K562 (cell line): ENCODE measurements around the gene PCCB. TPM values are rescaled to one million over a fixed set of nuclear protein-coding genes. Genes with fewer than 3 reads are reported as not detected.

ENCODE experiments used
- ATAC-seq: fragments of 200-7000 bp; cut with Tn5 transposase; 3 replicates; pipeline ENCODE4 v1.9.1; 2020; ENCODE audit warnings: moderate library complexity
- BruUV-seq: library from RNA; stranded (reverse); fragments of 400-500 nt; replicated peaks from 2 replicates; lab custom pipeline; 2021; lab: Mats Ljungman, UMichigan
- CTCF ChIA-PET: fragments of 300-600 bp; formaldehyde crosslinking; extraction: SDS; loops from one replicate; lab custom pipeline; 2021; ENCODE audit warnings: low intra/inter-chr PET ratio; lab: Yijun Ruan, JAX
- POLR2A ChIA-PET: fragments of 300-600, 350-650 bp; sonication (Branson Sonifier 250); formaldehyde crosslinking; extraction: SDS; loops from one replicate; lab custom pipeline; 2021; ENCODE audit warnings: antibody characterized with exemption, inconsistent platforms; lab: Yijun Ruan, JAX
- DNase-seq, 4 experiments: peaks; one replicate each; pipeline versions ENCODE4 v3.0.0 to v3.0.0-alpha.2; 2011 to 2018; ENCODE audit warnings: low spot score in 3 of 4, mixed read lengths in 3 of 4; ENCODE audit errors: extremely low read depth in 1 of 4
- FAIRE-seq: peaks from 2 replicates; lab custom pipeline; 2011; peaks lifted over from hg19 to GRCh38; lab: Jason Lieb, UNC
- H2AFZ ChIP-seq: 2 replicates; pipeline ENCODE4 v1.6.0; 2011; ENCODE audit warnings: low read depth, low read length, control low read depth, inconsistent platforms
- H3K27ac ChIP-seq: fragments of 200-600 bp; 3 replicates; pipeline ENCODE4 v1.8.0; 2011; ENCODE audit warnings: low read depth, mild to moderate bottlenecking, control low read depth, inconsistent platforms, low read length, moderate library complexity, mixed read lengths; ENCODE audit errors: extremely low read depth
- H3K27me3 ChIP-seq, 2 experiments: fragments of 300-600 bp in 1 of 2; 2 replicates in 1 of 2; 3 replicates in 1 of 2; pipeline versions ENCODE4 v1.6.0 to v1.8.0; 2011; ENCODE audit warnings: inconsistent platforms in 2 of 2, low read length in 2 of 2, mild to moderate bottlenecking in 1 of 2, mixed read lengths in 1 of 2, moderate library complexity in 1 of 2; ENCODE audit not compliant: control insufficient read depth in 2 of 2, insufficient read depth in 2 of 2
- H3K36me3 ChIP-seq: fragments of 300-600 bp; 3 replicates; pipeline ENCODE4 v1.8.0; 2011; ENCODE audit warnings: mild to moderate bottlenecking, low read length, inconsistent platforms; ENCODE audit not compliant: control insufficient read depth, insufficient read depth
- H3K4me1 ChIP-seq, 2 experiments: fragments of 200-600 bp in 1 of 2; replicated peaks in 1 of 2; 2 replicates in 1 of 2; 3 replicates in 1 of 2; pipeline versions ENCODE4 v1.5.1 to v1.8.0; 2011; ENCODE audit warnings: inconsistent platforms in 2 of 2, low read length in 2 of 2, mild to moderate bottlenecking in 1 of 2, mixed read lengths in 1 of 2, moderate library complexity in 1 of 2; ENCODE audit not compliant: control insufficient read depth in 2 of 2, insufficient read depth in 2 of 2
- H3K4me2 ChIP-seq: 2 replicates; pipeline ENCODE4 v1.6.1; 2011; ENCODE audit warnings: low read length, control low read depth, inconsistent platforms, mixed read lengths; ENCODE audit not compliant: insufficient read depth
- H3K4me3 ChIP-seq: fragments of 200-600 bp; sonication (generic), shearing (Covaris generic); 2 replicates; pipeline ENCODE4 v1.5.1; 2016; ENCODE audit warnings: control low read depth, inconsistent platforms
- H3K79me2 ChIP-seq: fragments of 200-600 bp; 3 replicates; pipeline ENCODE4 v1.8.0; 2011; ENCODE audit warnings: low read length, inconsistent platforms; ENCODE audit not compliant: control insufficient read depth, insufficient read depth
- H3K9ac ChIP-seq, 2 experiments: 2 replicates each; pipeline versions ENCODE4 v1.6.0 to v1.6.1; 2011; ENCODE audit warnings: low read depth in 2 of 2, low read length in 2 of 2, control low read depth in 1 of 2, inconsistent platforms in 1 of 2, mild to moderate bottlenecking in 1 of 2, mixed read lengths in 1 of 2; ENCODE audit not compliant: insufficient read depth in 1 of 2
- H3K9me1 ChIP-seq: one replicate; pipeline ENCODE4 v1.6.0; 2011; ENCODE audit warnings: inconsistent platforms, mild to moderate bottlenecking, low read length, moderate library complexity; ENCODE audit not compliant: control insufficient read depth, insufficient read depth
- H3K9me3 ChIP-seq: replicated peaks from 2 replicates; pipeline ENCODE4 v1.5.1; 2011; ENCODE audit warnings: low read depth, low read length, inconsistent platforms; ENCODE audit not compliant: control insufficient read depth, insufficient read depth
- H4K20me1 ChIP-seq: replicated peaks from 2 replicates; pipeline ENCODE4 v1.6.1; 2011; ENCODE audit warnings: low read length, inconsistent platforms, mixed read lengths; ENCODE audit not compliant: control insufficient read depth, insufficient read depth
- BDP1 ChIP-seq: IDR thresholded peaks from 3 replicates; pipeline ENCODE4 v1.6.1; 2011; ENCODE audit not compliant: insufficient read length, insufficient read depth
- MAFF ChIP-seq: IDR thresholded peaks from 2 replicates; pipeline ENCODE4 v1.6.1; 2012; ENCODE audit warnings: low read length, improper control_type of control experiment
- XRCC5 ChIP-seq: fragments of 200-400 bp; formaldehyde crosslinking; IDR thresholded peaks from 2 replicates; pipeline ENCODE4 v1.6.1; 2017; ENCODE audit warnings: low read depth, mild to moderate bottlenecking, low read length
- ZNF212 ChIP-seq: fragments of 450-650 bp; formaldehyde crosslinking; IDR thresholded peaks from 2 replicates; pipeline ENCODE4 v1.4.0; 2020; ENCODE audit warnings: mild to moderate bottlenecking
- ZNF311 ChIP-seq: fragments of 250-450 bp; sonication (Bioruptor Pico); IDR thresholded peaks from 2 replicates; pipeline ENCODE4 v1.4.0; 2020; ENCODE audit warnings: mild to moderate bottlenecking, moderate library complexity
- WGBS: fragments of 100-300 bp; shearing (Covaris generic); methylation state at CpG from one replicate; pipeline ENCODE4 v1.1.6; 2016; ENCODE audit warnings: low coverage, mixed read lengths; ENCODE audit not compliant: insufficient coverage; ENCODE audit errors: missing lambda C conversion rate; 5-methylcytosine and 5-hydroxymethylcytosine counted together
- in situ Hi-C: fragments of 300-500 bp; cut with MboI; formaldehyde crosslinking; loops from 4 replicates; pipeline ENCODE4 v1.15.0; 2018; ENCODE audit warnings: inconsistent platforms, mixed read lengths
- intact Hi-C: fragments of 100-400 bp; cut with micrococcal nuclease; formaldehyde crosslinking; loops from 2 replicates; pipeline ENCODE4 v1.14.2; 2022
- polyA plus RNA-seq, 8 experiments: library from polyadenylated mRNA; depleted of rRNA in 4 of 8; stranded (reverse) in 5 of 8; unstranded in 3 of 8; fragments of >200 nt; fragmentation: Nextera tagmentation in 2 of 8; fragmentation: Illumina TruSeq in 1 of 8; extraction: Ambion mirVana in 2 of 8; extraction: Trizol in 1 of 8; gene quantifications; 2 replicates each; pipeline versions ENCODE4 v1.2.1 to v1.2.3, GENCODE V29; 2011 to 2014; ENCODE audit warnings: inconsistent platforms in 1 of 8, missing spikeins in 1 of 8
- total RNA-seq, 7 experiments: library from RNA; depleted of rRNA in 6 of 7; stranded (reverse); fragments of >200 nt in 6 of 7; fragmentation: Illumina TruSeq in 2 of 7; extraction: Trizol in 2 of 7; gene quantifications; 2 replicates each; pipeline versions ENCODE4 v1.2.1 to v1.2.3, GENCODE V29; 2011 to 2021; ENCODE audit warnings: low replicate concordance in 1 of 7
- TF ChIP-seq, protein P1 (sequence below): sonication (generic); formaldehyde crosslinking; IDR thresholded peaks from 2 replicates; pipeline ENCODE4 v1.9.0; 2022; ENCODE audit warnings: mild to moderate bottlenecking, missing genetic modification reagents
- TF ChIP-seq, protein P2 (sequence below): fragments of 450-650 bp; IDR thresholded peaks from 2 replicates; pipeline ENCODE4 v1.6.1; 2017; ENCODE audit warnings: antibody characterized with exemption, mild to moderate bottlenecking
- TF ChIP-seq, protein P3 (sequence below), 2 experiments: fragments of 450-650 bp in 1 of 2; IDR thresholded peaks; 2 replicates each; pipeline ENCODE4 v1.6.1; 2011 to 2017; ENCODE audit warnings: low read depth in 2 of 2, antibody characterized with exemption in 1 of 2, borderline replicate concordance in 1 of 2, low read length in 1 of 2, mild to moderate bottlenecking in 1 of 2, mixed read lengths in 1 of 2; ENCODE audit not compliant: control insufficient read depth in 1 of 2

The PCCB gene
- total and polyA plus RNA-seq, 9 of the 15 experiments (the other 6 are each of a cell fraction or from before 2014, with no cell fraction given), result 69.5 to 173 (median 92.8) TPM

DNA sequence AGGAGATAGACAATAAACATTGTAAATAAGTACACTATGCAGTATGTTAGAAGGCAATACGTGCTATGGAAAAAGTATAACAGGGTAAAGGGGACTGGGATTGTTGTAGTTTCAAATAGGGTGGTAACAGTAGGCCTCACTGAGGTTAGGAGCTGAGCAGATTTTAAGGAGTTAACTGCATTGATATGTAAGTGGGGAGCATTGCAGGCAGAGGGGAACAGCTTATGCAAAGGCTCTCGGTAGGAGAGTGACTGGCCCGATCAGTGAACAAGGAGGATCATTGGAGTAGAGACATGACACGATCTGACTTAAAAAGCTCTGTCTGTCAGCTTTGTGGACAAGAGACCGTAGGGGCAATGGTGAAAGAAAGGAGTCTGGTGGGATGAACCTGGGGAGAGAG, 46.8 kb downstream of the PCCB start:
- FAIRE-seq (no peak), DNase-seq (no peak), ATAC-seq (no peak)
- Histone ChIP-seq H3K9me3 (no peaks in the 10 kb centered on the region), H3K27ac (no peak overlapping the region), H3K9ac (no peak overlapping the region), H3K4me1 (no peaks in the 10 kb centered on the region), H2AFZ (no peak overlapping the region), H4K20me1 (no peaks in the 10 kb centered on the region), H3K9me1 (no peaks in the 10 kb centered on the region), H3K4me2 (no peak overlapping the region), H3K79me2 (no peaks in the 10 kb centered on the region), H3K4me3 (no peak overlapping the region), H3K36me3 (peaks cover 89% of the 10 kb centered on the region), H3K27me3 (no peaks in the 10 kb centered on the region)
- no TSS peak for BruUV-seq
- intact Hi-C loops (no loop called here), in situ Hi-C loops (no loop called here)
- TF ChIP-seq ZNF212 (CRISPR knock-in tag) (no peak), BDP1 (no peak)
- CTCF ChIA-PET, result no interaction called here
- 93% methylated on average over 5 of the region's 5 CpGs for WGBS
- POLR2A ChIA-PET, result interaction anchor here (0.7 kb wide), 1 partner anchor 25 kb away, joined by 3 read pairs; no protein-coding TSS in a partner anchor

DNA sequence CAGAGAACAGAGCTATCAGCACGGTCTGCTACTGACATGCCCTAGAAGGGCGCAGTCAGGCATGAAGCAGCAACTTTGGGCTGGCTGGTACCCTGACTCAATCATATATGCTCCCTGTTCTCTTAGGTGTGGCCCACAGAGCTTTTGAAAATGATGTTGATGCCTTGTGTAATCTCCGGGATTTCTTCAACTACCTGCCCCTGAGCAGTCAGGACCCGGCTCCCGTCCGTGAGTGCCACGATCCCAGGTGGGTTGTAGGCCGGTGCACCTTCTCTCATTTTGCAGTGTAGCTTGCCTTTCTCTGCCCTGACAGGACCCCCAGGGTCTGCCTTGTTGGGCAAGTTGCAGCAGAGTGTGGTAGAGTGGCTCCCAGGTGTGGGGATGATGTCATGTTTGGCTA, 47.7 kb downstream of the PCCB start:
- no TSS peak for BruUV-seq
- H3K9ac ChIP-seq, result no peak overlapping the region
- WGBS, result 98% methylated on average over 8 of the region's 8 CpGs
- H3K9me3 ChIP-seq, result no peaks in the 10 kb centered on the region
- H2AFZ ChIP-seq, result no peak overlapping the region
- intact Hi-C loops, result no loop called here
- peaks cover 84% of the 10 kb centered on the region for H3K36me3 ChIP-seq
- no peak overlapping the region for H3K27ac ChIP-seq
- no peaks in the 10 kb centered on the region for H4K20me1 ChIP-seq
- in situ Hi-C loops, result no loop called here
- no peaks in the 10 kb centered on the region for H3K9me1 ChIP-seq
- POLR2A ChIA-PET, result no interaction called here
- H3K4me1 ChIP-seq, result no peaks in the 10 kb centered on the region
- DNase-seq, result no peak
- H3K4me2 ChIP-seq, result no peak overlapping the region
- no peak overlapping the region for H3K4me3 ChIP-seq
- CTCF ChIA-PET, result no interaction called here
- no peaks in the 10 kb centered on the region for H3K79me2 ChIP-seq
- ATAC-seq, result no peak
- H3K27me3 ChIP-seq, result no peaks in the 10 kb centered on the region
- FAIRE-seq, result no peak
- TF ChIP-seq, protein P1, sequence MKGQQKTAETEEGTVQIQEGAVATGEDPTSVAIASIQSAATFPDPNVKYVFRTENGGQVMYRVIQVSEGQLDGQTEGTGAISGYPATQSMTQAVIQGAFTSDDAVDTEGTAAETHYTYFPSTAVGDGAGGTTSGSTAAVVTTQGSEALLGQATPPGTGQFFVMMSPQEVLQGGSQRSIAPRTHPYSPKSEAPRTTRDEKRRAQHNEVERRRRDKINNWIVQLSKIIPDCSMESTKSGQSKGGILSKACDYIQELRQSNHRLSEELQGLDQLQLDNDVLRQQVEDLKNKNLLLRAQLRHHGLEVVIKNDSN (CRISPR knock-in tag), result no peak
- no peak for TF ChIP-seq ZNF311
- TF ChIP-seq, protein P2, sequence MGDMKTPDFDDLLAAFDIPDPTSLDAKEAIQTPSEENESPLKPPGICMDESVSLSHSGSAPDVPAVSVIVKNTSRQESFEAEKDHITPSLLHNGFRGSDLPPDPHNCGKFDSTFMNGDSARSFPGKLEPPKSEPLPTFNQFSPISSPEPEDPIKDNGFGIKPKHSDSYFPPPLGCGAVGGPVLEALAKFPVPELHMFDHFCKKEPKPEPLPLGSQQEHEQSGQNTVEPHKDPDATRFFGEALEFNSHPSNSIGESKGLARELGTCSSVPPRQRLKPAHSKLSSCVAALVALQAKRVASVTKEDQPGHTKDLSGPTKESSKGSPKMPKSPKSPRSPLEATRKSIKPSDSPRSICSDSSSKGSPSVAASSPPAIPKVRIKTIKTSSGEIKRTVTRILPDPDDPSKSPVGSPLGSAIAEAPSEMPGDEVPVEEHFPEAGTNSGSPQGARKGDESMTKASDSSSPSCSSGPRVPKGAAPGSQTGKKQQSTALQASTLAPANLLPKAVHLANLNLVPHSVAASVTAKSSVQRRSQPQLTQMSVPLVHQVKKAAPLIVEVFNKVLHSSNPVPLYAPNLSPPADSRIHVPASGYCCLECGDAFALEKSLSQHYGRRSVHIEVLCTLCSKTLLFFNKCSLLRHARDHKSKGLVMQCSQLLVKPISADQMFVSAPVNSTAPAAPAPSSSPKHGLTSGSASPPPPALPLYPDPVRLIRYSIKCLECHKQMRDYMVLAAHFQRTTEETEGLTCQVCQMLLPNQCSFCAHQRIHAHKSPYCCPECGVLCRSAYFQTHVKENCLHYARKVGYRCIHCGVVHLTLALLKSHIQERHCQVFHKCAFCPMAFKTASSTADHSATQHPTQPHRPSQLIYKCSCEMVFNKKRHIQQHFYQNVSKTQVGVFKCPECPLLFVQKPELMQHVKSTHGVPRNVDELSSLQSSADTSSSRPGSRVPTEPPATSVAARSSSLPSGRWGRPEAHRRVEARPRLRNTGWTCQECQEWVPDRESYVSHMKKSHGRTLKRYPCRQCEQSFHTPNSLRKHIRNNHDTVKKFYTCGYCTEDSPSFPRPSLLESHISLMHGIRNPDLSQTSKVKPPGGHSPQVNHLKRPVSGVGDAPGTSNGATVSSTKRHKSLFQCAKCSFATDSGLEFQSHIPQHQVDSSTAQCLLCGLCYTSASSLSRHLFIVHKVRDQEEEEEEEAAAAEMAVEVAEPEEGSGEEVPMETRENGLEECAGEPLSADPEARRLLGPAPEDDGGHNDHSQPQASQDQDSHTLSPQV, result no peak
- TF ChIP-seq, protein P3, sequence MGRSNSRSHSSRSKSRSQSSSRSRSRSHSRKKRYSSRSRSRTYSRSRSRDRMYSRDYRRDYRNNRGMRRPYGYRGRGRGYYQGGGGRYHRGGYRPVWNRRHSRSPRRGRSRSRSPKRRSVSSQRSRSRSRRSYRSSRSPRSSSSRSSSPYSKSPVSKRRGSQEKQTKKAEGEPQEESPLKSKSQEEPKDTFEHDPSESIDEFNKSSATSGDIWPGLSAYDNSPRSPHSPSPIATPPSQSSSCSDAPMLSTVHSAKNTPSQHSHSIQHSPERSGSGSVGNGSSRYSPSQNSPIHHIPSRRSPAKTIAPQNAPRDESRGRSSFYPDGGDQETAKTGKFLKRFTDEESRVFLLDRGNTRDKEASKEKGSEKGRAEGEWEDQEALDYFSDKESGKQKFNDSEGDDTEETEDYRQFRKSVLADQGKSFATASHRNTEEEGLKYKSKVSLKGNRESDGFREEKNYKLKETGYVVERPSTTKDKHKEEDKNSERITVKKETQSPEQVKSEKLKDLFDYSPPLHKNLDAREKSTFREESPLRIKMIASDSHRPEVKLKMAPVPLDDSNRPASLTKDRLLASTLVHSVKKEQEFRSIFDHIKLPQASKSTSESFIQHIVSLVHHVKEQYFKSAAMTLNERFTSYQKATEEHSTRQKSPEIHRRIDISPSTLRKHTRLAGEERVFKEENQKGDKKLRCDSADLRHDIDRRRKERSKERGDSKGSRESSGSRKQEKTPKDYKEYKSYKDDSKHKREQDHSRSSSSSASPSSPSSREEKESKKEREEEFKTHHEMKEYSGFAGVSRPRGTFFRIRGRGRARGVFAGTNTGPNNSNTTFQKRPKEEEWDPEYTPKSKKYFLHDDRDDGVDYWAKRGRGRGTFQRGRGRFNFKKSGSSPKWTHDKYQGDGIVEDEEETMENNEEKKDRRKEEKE (IDR thresholded peaks at IDR 0.05; ENCODE audit: borderline replicate concordance in 1 of 2, control insufficient read depth in 1 of 2, low read depth in 2 of 2, low read length in 1 of 2), result no peak
- TF ChIP-seq MAFF, result no peak
- no peak for TF ChIP-seq XRCC5
